Caco-2 (cell line): ENCODE results near the gene USP17L13. TPM values are rescaled to one million over a fixed set of nuclear protein-coding genes. Genes with fewer than 3 reads are reported as not detected.
"Not testable (repeated sequence)": the region's sequence is repeated elsewhere in the genome, so short reads cannot be mapped to it uniquely, and the experiment has no call there.

Source experiments
- BruUV-seq: library from RNA; stranded (reverse); fragments of 400-500 nt; replicated peaks from 2 replicates; lab custom pipeline; 2021; lab: Mats Ljungman, UMichigan
- CTCF ChIA-PET: fragments of 300-600 bp; sonication (Branson Sonifier 250); formaldehyde crosslinking; loops from one replicate; lab custom pipeline; 2022; ENCODE audit warnings: antibody characterized with exemption; lab: Charles Lee
- POLR2A ChIA-PET: fragments of 300-600 bp; sonication (Branson Sonifier 250); formaldehyde crosslinking; loops from one replicate; lab custom pipeline; 2022; ENCODE audit warnings: antibody characterized with exemption; lab: Charles Lee
- DNase-seq, 2 experiments: peaks; one replicate each; pipeline versions ENCODE4 v3.0.0 to v3.0.0-alpha.2; 2020 to 2022
- H3K27me3 ChIP-seq: replicated peaks from 2 replicates; pipeline ENCODE4 v1.6.0; 2011; ENCODE audit warnings: low read length; ENCODE audit not compliant: control insufficient read depth, insufficient read depth
- H3K36me3 ChIP-seq: 2 replicates; pipeline ENCODE4 v1.5.1; 2011; ENCODE audit warnings: low read length; ENCODE audit not compliant: control insufficient read depth, insufficient read depth
- H3K4me1 ChIP-seq: fragments of 250-450 bp; sonication (Bioruptor Pico); 2 replicates; pipeline ENCODE4 v1.5.1; 2020; ENCODE audit warnings: mild to moderate bottlenecking
- H3K4me3 ChIP-seq: 2 replicates; pipeline ENCODE4 v1.5.1; 2011; ENCODE audit warnings: low read depth, mild to moderate bottlenecking, control low read depth, low read length
- H3K9me3 ChIP-seq: fragments of 250-450 bp; sonication (Bioruptor Pico); 2 replicates; pipeline ENCODE4 v1.5.1; 2020; ENCODE audit warnings: mild to moderate bottlenecking, moderate library complexity
- H3K27ac Mint-ChIP-seq: one replicate; pipeline ENCODE4 v1.8.0; 2022; ENCODE audit warnings: mixed read lengths; ENCODE audit not compliant: unreplicated experiment
- H3K27me3 Mint-ChIP-seq: one replicate; pipeline ENCODE4 v1.8.0; 2022; ENCODE audit warnings: mixed read lengths; ENCODE audit not compliant: insufficient read depth, unreplicated experiment
- H3K36me3 Mint-ChIP-seq: one replicate; pipeline ENCODE4 v1.8.0; 2022; ENCODE audit warnings: mild to moderate bottlenecking, mixed read lengths; ENCODE audit not compliant: insufficient read depth, unreplicated experiment
- H3K4me1 Mint-ChIP-seq: one replicate; pipeline ENCODE4 v1.8.0; 2022; ENCODE audit warnings: low read depth, mixed read lengths; ENCODE audit not compliant: unreplicated experiment
- H3K4me3 Mint-ChIP-seq: one replicate; pipeline ENCODE4 v1.8.0; 2022; ENCODE audit warnings: mild to moderate bottlenecking, moderate library complexity, mixed read lengths; ENCODE audit not compliant: unreplicated experiment
- H3K9me3 Mint-ChIP-seq: one replicate; pipeline ENCODE4 v1.8.0; 2022; ENCODE audit warnings: mixed read lengths; ENCODE audit not compliant: unreplicated experiment
- intact Hi-C: fragments of 100-400 bp; cut with micrococcal nuclease; formaldehyde crosslinking; loops from one replicate; pipeline ENCODE4 v1.10.0; 2022; ENCODE audit not compliant: unreplicated experiment
- total RNA-seq: library from RNA; stranded (reverse); gene quantifications from 2 replicates; pipeline ENCODE4 v1.2.3, GENCODE V29; 2022

Gene USP17L13
- total RNA-seq, 1 experiment from 2014 or later: not detected

- H3K27me3 ChIP-seq, H3K9me3 Mint-ChIP-seq, H3K36me3 Mint-ChIP-seq, intact Hi-C loops, H3K27me3 Mint-ChIP-seq, POLR2A ChIA-PET, CTCF ChIA-PET, H3K4me1 Mint-ChIP-seq, H3K36me3 ChIP-seq, H3K4me3 ChIP-seq, H3K4me3 Mint-ChIP-seq, H3K4me1 ChIP-seq, H3K9me3 ChIP-seq, BruUV-seq, H3K27ac Mint-ChIP-seq: not testable (repeated sequence)
- DNase-seq: peak; percentile 15 to 51
Observed at GRCh38 chr4:9271719-9272118, 47.0 kb downstream of the USP17L13 start.

Other genes with a start within 250 kb of the USP17L13 start
- not detected in 2 replicates for gene FAM90A26, start 54.5 kb upstream of the USP17L13 start, total RNA-seq
- gene USP17L10, start 14.2 kb upstream of the USP17L13 start, total RNA-seq: not detected in 2 replicates
- not detected in 2 replicates for gene USP17L11, start 9.5 kb upstream of the USP17L13 start, total RNA-seq
- not detected in 2 replicates for gene USP17L12, start 4.7 kb upstream of the USP17L13 start, total RNA-seq
- gene USP17L15, start 9.5 kb downstream of the USP17L13 start, total RNA-seq: not detected in 2 replicates
- gene USP17L17, start 19.0 kb downstream of the USP17L13 start, total RNA-seq: not detected in 2 replicates
- not detected in 2 replicates for gene USP17L18, start 23.7 kb downstream of the USP17L13 start, total RNA-seq
- not detected in 2 replicates for gene USP17L19, start 28.5 kb downstream of the USP17L13 start, total RNA-seq
- gene USP17L20, start 33.2 kb downstream of the USP17L13 start, total RNA-seq: not detected in 2 replicates
- not detected in 2 replicates for gene USP17L21, start 38.0 kb downstream of the USP17L13 start, total RNA-seq
- gene USP17L22, start 42.7 kb downstream of the USP17L13 start, total RNA-seq: not detected in 2 replicates
- not detected in 2 replicates for gene USP17L24, start 100.3 kb downstream of the USP17L13 start, total RNA-seq
- gene USP17L25, start 105.0 kb downstream of the USP17L13 start, total RNA-seq: not detected in 2 replicates
- not detected in 2 replicates for gene USP17L26, start 109.8 kb downstream of the USP17L13 start, total RNA-seq
- gene USP17L5, start 114.5 kb downstream of the USP17L13 start, total RNA-seq: not detected in 2 replicates
- not detected in 2 replicates for gene USP17L27, start 119.3 kb downstream of the USP17L13 start, total RNA-seq
- not detected in 2 replicates for gene USP17L28, start 124.0 kb downstream of the USP17L13 start, total RNA-seq
- gene USP17L29, start 128.7 kb downstream of the USP17L13 start, total RNA-seq: not detected in 2 replicates
- gene USP17L30, start 138.2 kb downstream of the USP17L13 start, total RNA-seq: not detected in 2 replicates
- gene DEFB131A, start 219.5 kb downstream of the USP17L13 start, total RNA-seq: not detected in 2 replicates